Mesenchymal stem cell (in vitro differentiated cells and primary cell): ENCODE measurements around the gene KLHDC8B.

Experiments used
- DNase-seq: peaks from one replicate; pipeline ENCODE4 v3.0.0-alpha.2; 2013
- H2AFZ ChIP-seq: one replicate; pipeline ENCODE4 v1.6.1; 2013; ENCODE audit warnings: low read depth, mild to moderate bottlenecking, control low read depth, inconsistent platforms, low read length, moderate library complexity
- H2AK5ac ChIP-seq: 2 replicates; pipeline ENCODE4 v1.6.1; 2013; ENCODE audit warnings: low read length, moderate library complexity, mild to moderate bottlenecking, inconsistent platforms; ENCODE audit not compliant: severe bottlenecking
- H2BK120ac ChIP-seq: one replicate; pipeline ENCODE4 v1.6.1; 2013; ENCODE audit warnings: low read depth, mild to moderate bottlenecking, inconsistent platforms, low read length, moderate library complexity
- H2BK12ac ChIP-seq, 2 experiments: one replicate each; pipeline ENCODE4 v1.6.1; 2013; ENCODE audit warnings: inconsistent platforms in 2 of 2, low read length in 2 of 2, mild to moderate bottlenecking in 2 of 2, moderate library complexity in 2 of 2, control low read depth in 1 of 2
- H2BK15ac ChIP-seq: one replicate; pipeline ENCODE4 v1.6.1; 2013; ENCODE audit warnings: mild to moderate bottlenecking, low read depth, inconsistent platforms; ENCODE audit not compliant: poor library complexity, severe bottlenecking
- H2BK5ac ChIP-seq: 2 replicates; pipeline ENCODE4 v1.6.1; 2013; ENCODE audit warnings: low read depth, mild to moderate bottlenecking, low read length, control low read depth, inconsistent platforms; ENCODE audit not compliant: poor library complexity, severe bottlenecking
- H3K14ac ChIP-seq, 2 experiments: one replicate each; pipeline ENCODE4 v1.6.1; 2013; ENCODE audit warnings: inconsistent platforms in 2 of 2, low read length in 2 of 2, control low read depth in 1 of 2, mild to moderate bottlenecking in 1 of 2, moderate library complexity in 1 of 2
- H3K18ac ChIP-seq, 2 experiments: one replicate each; pipeline ENCODE4 v1.6.1; 2013; ENCODE audit warnings: inconsistent platforms in 2 of 2, low read length in 2 of 2, control low read depth in 1 of 2, low read depth in 1 of 2, mild to moderate bottlenecking in 1 of 2
- H3K23ac ChIP-seq, 2 experiments: one replicate each; pipeline ENCODE4 v1.6.1; 2013; ENCODE audit warnings: inconsistent platforms in 2 of 2, low read length in 2 of 2, mild to moderate bottlenecking in 2 of 2, moderate library complexity in 2 of 2, control low read depth in 1 of 2
- H3K27ac ChIP-seq: 2 replicates; pipeline ENCODE4 v1.5.1; 2013; ENCODE audit warnings: mild to moderate bottlenecking, moderate library complexity, low read length, control low read depth, inconsistent platforms; ENCODE audit not compliant: poor library complexity, severe bottlenecking
- H3K27me3 ChIP-seq, 2 experiments: 2 replicates each; pipeline versions ENCODE4 v1.6.1 to v1.7.0; 2013; ENCODE audit warnings: low read length in 2 of 2, mild to moderate bottlenecking in 2 of 2, moderate library complexity in 2 of 2, control low read depth in 1 of 2, inconsistent platforms in 1 of 2; ENCODE audit not compliant: control insufficient read depth in 1 of 2, insufficient read depth in 1 of 2
- H3K36me3 ChIP-seq, 2 experiments: 2 replicates each; pipeline versions ENCODE4 v1.6.1 to v1.7.0; 2013; ENCODE audit warnings: low read length in 2 of 2, control low read depth in 1 of 2, inconsistent platforms in 1 of 2, low read depth in 1 of 2, mild to moderate bottlenecking in 1 of 2; ENCODE audit not compliant: insufficient read depth in 2 of 2, control insufficient read depth in 1 of 2
- H3K4ac ChIP-seq, 2 experiments: one replicate each; pipeline ENCODE4 v1.6.1; 2013; ENCODE audit warnings: inconsistent platforms in 2 of 2, low read length in 2 of 2, mild to moderate bottlenecking in 2 of 2, moderate library complexity in 2 of 2, control low read depth in 1 of 2, low read depth in 1 of 2
- H3K4me1 ChIP-seq: 2 replicates; pipeline ENCODE4 v1.6.1; 2013; ENCODE audit warnings: low read depth, low read length, control low read depth; ENCODE audit not compliant: control insufficient read depth, insufficient read depth
- H3K4me2 ChIP-seq: 2 replicates; pipeline ENCODE4 v1.6.1; 2013; ENCODE audit warnings: low read length, mild to moderate bottlenecking, inconsistent platforms; ENCODE audit not compliant: poor library complexity, severe bottlenecking
- H3K4me3 ChIP-seq, 2 experiments: 2 replicates each; pipeline versions ENCODE4 v1.5.1 to v1.7.0; 2013; ENCODE audit warnings: low read length in 2 of 2, mild to moderate bottlenecking in 2 of 2, control low read depth in 1 of 2, low read depth in 1 of 2; ENCODE audit not compliant: insufficient read depth in 1 of 2
- H3K79me1 ChIP-seq: replicated peaks from 2 replicates; pipeline ENCODE4 v1.6.1; 2013; ENCODE audit warnings: mild to moderate bottlenecking, control low read depth, low read length, inconsistent platforms; ENCODE audit not compliant: poor library complexity, severe bottlenecking
- H3K9ac ChIP-seq: 2 replicates; pipeline ENCODE4 v1.7.0; 2013; ENCODE audit warnings: mild to moderate bottlenecking, low read length, moderate library complexity
- H3K9me3 ChIP-seq: 2 replicates; pipeline ENCODE4 v1.7.0; 2013; ENCODE audit warnings: mild to moderate bottlenecking, low read length; ENCODE audit not compliant: control insufficient read depth
- H4K8ac ChIP-seq: one replicate; pipeline ENCODE4 v1.6.1; 2013; ENCODE audit warnings: inconsistent platforms, mild to moderate bottlenecking, low read length, moderate library complexity
- H4K91ac ChIP-seq: one replicate; pipeline ENCODE4 v1.6.1; 2013; ENCODE audit warnings: mild to moderate bottlenecking, low read length, inconsistent platforms
- WGBS: methylation state at CpG from one replicate; pipeline ENCODE4 v1.1.7; 2013; ENCODE audit warnings: mixed read lengths; 5-methylcytosine and 5-hydroxymethylcytosine counted together

KLHDC8B gene

DNA sequence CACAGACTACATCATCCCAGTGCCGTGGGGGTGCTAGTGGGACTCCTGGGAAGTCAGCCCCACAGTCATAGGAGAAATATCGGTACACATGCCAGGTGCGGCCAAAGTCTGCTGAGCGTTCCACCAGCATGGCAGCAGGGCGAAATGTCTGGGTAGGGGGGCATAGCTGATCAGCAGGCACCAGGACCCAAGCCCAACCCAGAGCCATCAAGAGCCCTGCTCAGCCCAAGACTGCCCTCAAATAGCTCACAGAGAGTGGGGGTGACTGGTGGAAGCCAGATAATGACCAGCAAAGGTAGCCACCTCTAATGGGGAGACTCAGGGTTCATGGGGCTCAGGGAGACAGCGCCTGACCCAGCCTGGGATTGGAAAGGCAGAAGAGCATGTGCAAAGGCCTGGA lies 39.8 kb upstream of the KLHDC8B start:
- no peaks in the 10 kb centered on the region for H3K27me3 ChIP-seq
- H3K14ac ChIP-seq: no peak overlapping the region
- peak overlapping the region; percentile 64 for H3K4me2 ChIP-seq
- H2AK5ac ChIP-seq: peak overlapping the region; percentile 24
- peak overlapping the region in 1 of 2 experiments; percentile 12 for H2BK12ac ChIP-seq
- H3K23ac ChIP-seq: no peak overlapping the region
- no peak overlapping the region for H2BK5ac ChIP-seq
- 88% methylated on average over 6 of the region's 6 CpGs for WGBS
- H3K4me1 ChIP-seq: peaks cover 39% of the 10 kb centered on the region
- peak overlapping the region in 1 of 2 experiments; percentile 92 for H3K4me3 ChIP-seq
- H2BK15ac ChIP-seq: no peak overlapping the region
- peaks cover 36% of the 10 kb centered on the region for H3K79me1 ChIP-seq
- H3K4ac ChIP-seq: peak overlapping the region in 1 of 2 experiments; percentile 79
- no peak for DNase-seq
- H3K9ac ChIP-seq: peak overlapping the region; percentile 90
- H3K27ac ChIP-seq: no peak overlapping the region
- H3K36me3 ChIP-seq: peaks cover 46% of the 10 kb centered on the region in 2 experiments
- H2AFZ ChIP-seq: no peak overlapping the region
- no peaks in the 10 kb centered on the region for H3K9me3 ChIP-seq
- no peak overlapping the region for H2BK120ac ChIP-seq
- peak overlapping the region; percentile 64 for H4K91ac ChIP-seq
- no peak overlapping the region for H3K18ac ChIP-seq
- H4K8ac ChIP-seq: no peak overlapping the region

DNA sequence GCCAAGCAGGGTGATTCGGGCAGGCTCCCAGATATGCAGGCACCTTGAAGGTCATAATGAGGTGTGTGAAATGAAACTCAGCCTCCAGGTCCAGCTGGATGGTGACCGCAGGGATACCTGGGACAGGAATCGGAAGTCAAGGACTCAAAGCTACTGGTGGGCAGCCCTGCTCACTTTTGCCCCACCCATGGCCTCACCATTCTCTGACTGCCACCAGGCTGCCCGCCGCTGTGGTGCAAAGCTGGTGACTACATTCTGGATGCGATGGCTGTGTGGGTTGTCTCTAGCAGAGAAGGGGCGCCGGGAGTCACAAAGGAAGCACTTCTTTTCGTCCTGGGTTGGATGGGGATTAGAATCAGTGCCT lies 39.3 kb upstream of the KLHDC8B start:
- Histone ChIP-seq H2BK15ac (no peak overlapping the region), H3K4me1 (peaks cover 39% of the 10 kb centered on the region), H2BK12ac (peak overlapping the region in 1 of 2 experiments; percentile 70), H3K4me3 (peak overlapping the region; percentile 73 to 92), H2BK120ac (no peak overlapping the region), H2AK5ac (peak overlapping the region; percentile 60), H3K9me3 (no peaks in the 10 kb centered on the region), H3K18ac (peak overlapping the region in 1 of 2 experiments; percentile 99), H3K27ac (peak overlapping the region; percentile 91), H3K14ac (peak overlapping the region in 1 of 2 experiments; percentile 99), H4K91ac (peak overlapping the region; percentile 64), H2AFZ (peak overlapping the region; percentile 2), H3K4me2 (peak overlapping the region; percentile 64), H3K27me3 (no peaks in the 10 kb centered on the region), H4K8ac (peak overlapping the region; percentile 39), H3K4ac (peak overlapping the region; percentile 79 to 95), H2BK5ac (no peak overlapping the region), H3K36me3 (peaks cover 41% of the 10 kb centered on the region in 2 experiments), H3K9ac (peak overlapping the region; percentile 90), H3K79me1 (peaks cover 35% of the 10 kb centered on the region), H3K23ac (peak overlapping the region in 1 of 2 experiments; percentile 75)
- no peak for DNase-seq
- WGBS: 52% methylated on average over 7 of the region's 9 CpGs

DNA sequence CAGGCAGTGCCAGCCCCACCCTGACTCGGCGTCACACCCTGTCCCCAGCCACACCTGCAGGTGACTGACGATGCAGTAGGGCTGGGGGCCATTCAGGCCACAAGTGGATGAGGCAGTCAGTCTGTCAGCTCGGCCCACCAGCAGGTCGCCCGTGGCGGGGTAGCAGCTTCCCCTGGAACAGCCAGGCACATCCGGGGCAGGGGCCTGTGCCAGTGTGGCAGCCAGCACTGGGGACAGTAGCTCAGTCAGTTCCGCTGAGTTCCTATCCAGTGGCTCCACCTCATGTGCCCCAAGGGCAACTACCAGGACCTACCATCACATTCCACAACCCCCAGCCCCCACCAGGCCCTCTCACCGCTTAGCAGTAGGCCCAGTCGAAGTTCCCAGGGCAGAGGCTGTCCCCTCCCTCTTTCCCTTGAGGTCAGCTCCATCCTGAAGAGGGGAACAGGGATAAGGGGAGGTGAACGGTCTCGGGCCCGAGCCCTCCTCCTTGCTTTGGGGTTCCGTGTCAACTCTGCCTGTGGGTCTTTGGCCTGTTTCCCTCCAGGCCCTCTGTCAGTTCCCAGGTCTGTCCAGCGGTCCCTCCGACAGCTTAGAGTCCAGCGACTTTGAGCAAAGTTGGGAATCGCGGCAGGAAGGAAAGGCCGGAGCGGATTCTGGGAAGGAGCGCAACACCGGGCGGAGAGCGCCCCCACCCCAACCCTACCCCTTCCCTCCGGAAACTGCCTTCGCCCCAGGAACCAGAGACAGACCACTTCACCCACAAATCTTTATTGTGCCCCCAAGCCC lies 38.8 kb upstream of the KLHDC8B start, which contains the start of gene LAMB2:
LAMB2 (minus strand) TSS at position 614 of the 789 bp plus-strand sequence; CDS start at position 431, 183 bp downstream.
- Histone ChIP-seq H2AFZ (peak within 1 kb of the TSS; percentile 95), H3K36me3 (peaks cover 38 to 41% of the 10 kb centered on the region in 2 experiments), H2BK120ac (peak within 1 kb of the TSS; percentile 93), H2BK15ac (peak within 1 kb of the TSS; percentile 95), H2BK12ac (peak within 1 kb of the TSS; percentile 12 to 70), H3K4me2 (peak within 1 kb of the TSS; percentile 64), H3K79me1 (peaks cover 35% of the 10 kb centered on the region), H3K4me1 (peaks cover 39% of the 10 kb centered on the region), H3K23ac (peak within 1 kb of the TSS in 1 of 2 experiments; percentile 75), H3K14ac (peak within 1 kb of the TSS in 1 of 2 experiments; percentile 99), H4K91ac (peak within 1 kb of the TSS; percentile 86), H3K18ac (peak within 1 kb of the TSS; percentile 89 to 99), H3K4me3 (peak within 1 kb of the TSS; percentile 73 to 92), H3K9me3 (no peaks in the 10 kb centered on the region), H3K27me3 (no peaks in the 10 kb centered on the region), H3K9ac (peak within 1 kb of the TSS; percentile 90), H4K8ac (peak within 1 kb of the TSS; percentile 97), H2AK5ac (peak within 1 kb of the TSS; percentile 60), H3K4ac (peak within 1 kb of the TSS; percentile 79 to 97), H3K27ac (peak within 1 kb of the TSS; percentile 91), H2BK5ac (peak within 1 kb of the TSS; percentile 79)
- DNase-seq: peak; percentile 91
- WGBS: 1% methylated on average over 25 of the region's 28 CpGs
